COLO829 (cell line): Measurements from ENCODE around the gene DDX39A.
A peak's percentile ranks its signal among the peaks of the same experiment; 100 is the strongest.
"Not testable (repeated sequence)": the region's sequence is repeated elsewhere in the genome, so short reads cannot be mapped to it uniquely, and the experiment has no call there.

Source experiments
- DNase-seq: peaks from one replicate; pipeline ENCODE4 v3.0.0; 2012; ENCODE audit warnings: low spot score

Gene DDX39A

GRCh38 chr19:14419106-14419813 is at the start of gene DDX39A:
DDX39A (minus strand) TSS chr19:14419341; CDS start chr19:14413220, 6,121 bp downstream.
- peak; percentile 99 for DNase-seq

DNA sequence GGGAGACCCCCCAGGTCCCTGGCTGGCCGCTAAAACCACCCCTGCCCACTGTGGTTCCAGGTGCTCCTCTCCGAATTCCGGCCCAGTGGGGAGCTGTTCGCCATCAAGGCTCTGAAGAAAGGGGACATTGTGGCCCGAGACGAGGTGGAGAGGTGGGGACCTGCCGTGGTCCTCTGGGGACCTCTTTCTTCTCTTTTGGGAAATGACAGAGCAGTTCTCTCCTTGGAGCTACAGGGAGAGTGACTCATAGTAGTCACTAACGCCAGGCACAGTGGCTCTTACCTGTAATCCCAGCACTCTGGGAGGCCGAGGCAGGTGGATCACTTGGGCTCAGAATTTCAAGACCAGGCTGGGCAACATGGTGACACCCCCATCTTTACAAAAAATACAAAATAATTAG is 48.7 kb upstream of the DDX39A start:
- no peak for DNase-seq

- DNase-seq: no peak
Observed at GRCh38 chr19:14467391-14467790, 48.2 kb upstream of the DDX39A start.

DNA sequence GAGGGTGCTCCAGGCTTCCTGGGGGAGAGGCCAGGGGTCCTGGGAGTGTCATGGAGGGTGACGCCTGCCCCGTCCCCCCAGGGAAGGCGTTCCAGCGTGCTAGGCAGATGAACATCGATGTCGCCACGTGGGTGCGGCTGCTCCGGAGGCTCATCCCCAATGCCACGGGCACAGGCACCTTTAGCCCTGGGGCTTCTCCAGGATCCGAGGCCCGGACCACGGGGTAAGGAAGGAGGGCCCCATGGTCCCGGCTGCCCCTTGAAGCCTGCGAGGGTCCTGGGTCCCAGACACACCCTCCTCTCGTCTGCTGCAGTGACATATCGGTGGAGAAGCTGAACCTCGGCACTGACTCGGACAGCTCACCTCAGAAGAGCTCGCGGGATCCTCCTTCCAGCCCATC is 44.6 kb upstream of the DDX39A start:
- no peak for DNase-seq

GRCh38 chr19:14462401-14462800 is 43.3 kb upstream of the DDX39A start:
- DNase-seq: not testable (repeated sequence)

- no peak for DNase-seq
Observed at GRCh38 chr19:14460935-14461334, 41.8 kb upstream of the DDX39A start.

- no peak for DNase-seq
Observed at GRCh38 chr19:14459703-14460102, 40.6 kb upstream of the DDX39A start.

GRCh38 chr19:14452303-14452702 is 33.2 kb upstream of the DDX39A start:
- not testable (repeated sequence) for DNase-seq

DNA sequence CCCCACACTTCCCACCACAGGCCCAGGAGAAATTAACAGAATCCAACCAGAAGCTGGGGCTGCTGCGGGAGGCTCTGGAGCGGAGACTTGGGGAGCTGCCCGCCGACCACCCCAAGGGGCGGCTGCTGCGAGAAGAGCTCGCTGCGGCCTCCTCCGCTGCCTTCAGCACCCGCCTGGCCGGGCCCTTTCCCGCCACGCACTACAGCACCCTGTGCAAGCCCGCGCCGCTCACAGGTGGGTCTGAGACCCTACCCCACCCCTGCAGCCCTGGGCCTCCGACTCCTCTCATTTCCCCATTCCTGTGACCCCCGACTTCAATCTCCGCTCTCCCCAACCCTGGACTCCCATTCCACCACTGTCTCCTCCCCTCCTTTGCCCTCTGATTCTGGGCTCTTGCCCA is 31.7 kb upstream of the DDX39A start:
- no peak for DNase-seq

- peak; percentile 96 for DNase-seq
Observed at GRCh38 chr19:14450168-14450874, 31.2 kb upstream of the DDX39A start.

DNA sequence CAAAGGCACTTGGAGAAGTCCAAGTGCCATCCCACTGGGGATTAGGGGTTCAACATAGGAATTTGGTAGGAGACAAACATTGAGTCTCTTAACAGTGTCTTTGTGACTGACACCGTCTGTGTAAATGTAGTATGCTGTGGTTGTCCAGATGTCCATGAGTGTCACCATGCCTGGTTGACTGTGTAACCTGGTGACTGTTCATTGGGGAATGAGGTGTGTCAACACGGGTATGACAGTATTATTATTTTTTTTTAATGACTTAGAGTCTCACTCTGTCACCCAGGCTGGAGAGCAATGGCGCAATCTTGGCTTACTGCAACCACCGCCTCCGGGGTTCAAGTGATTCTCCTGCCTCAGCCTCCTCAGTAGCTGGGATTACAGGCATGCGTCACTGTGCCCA is 30.2 kb upstream of the DDX39A start:
- DNase-seq: no peak

DNA sequence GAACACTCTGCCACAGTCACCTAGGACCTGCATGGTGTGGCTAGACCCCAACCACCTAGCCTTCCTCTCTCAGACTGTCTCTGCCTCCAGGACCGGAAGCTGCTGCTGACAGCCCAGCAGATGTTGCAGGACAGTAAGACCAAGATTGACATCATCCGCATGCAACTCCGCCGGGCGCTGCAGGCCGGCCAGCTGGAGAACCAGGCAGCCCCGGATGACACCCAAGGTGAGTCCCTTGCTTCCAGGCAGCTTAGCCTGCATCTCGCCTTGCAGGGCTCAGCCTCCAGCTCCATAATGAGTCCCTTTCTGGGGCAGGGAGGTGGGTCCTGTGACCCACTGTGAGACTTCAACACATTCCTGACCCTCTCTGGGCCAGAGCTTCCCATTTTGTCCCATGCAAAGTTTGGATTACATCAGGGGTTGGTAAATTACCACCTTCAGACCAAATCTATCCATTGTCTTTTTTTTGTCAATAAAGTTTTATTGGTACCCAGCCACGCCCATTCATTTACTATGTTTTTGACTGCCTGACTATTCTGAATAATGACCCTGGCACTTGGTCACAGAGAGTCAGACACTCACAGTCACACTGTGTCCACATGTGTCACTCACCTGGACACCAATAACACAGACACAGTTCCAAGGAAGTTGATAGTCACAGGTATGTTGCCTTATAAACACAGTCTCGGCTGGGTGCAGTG is 27.3 kb upstream of the DDX39A start:
- DNase-seq: no peak

- no peak for DNase-seq
Observed at GRCh38 chr19:14443632-14444216, 24.6 kb upstream of the DDX39A start.

GRCh38 chr19:14442891-14443631 is 23.9 kb upstream of the DDX39A start:
- no peak for DNase-seq

DNA sequence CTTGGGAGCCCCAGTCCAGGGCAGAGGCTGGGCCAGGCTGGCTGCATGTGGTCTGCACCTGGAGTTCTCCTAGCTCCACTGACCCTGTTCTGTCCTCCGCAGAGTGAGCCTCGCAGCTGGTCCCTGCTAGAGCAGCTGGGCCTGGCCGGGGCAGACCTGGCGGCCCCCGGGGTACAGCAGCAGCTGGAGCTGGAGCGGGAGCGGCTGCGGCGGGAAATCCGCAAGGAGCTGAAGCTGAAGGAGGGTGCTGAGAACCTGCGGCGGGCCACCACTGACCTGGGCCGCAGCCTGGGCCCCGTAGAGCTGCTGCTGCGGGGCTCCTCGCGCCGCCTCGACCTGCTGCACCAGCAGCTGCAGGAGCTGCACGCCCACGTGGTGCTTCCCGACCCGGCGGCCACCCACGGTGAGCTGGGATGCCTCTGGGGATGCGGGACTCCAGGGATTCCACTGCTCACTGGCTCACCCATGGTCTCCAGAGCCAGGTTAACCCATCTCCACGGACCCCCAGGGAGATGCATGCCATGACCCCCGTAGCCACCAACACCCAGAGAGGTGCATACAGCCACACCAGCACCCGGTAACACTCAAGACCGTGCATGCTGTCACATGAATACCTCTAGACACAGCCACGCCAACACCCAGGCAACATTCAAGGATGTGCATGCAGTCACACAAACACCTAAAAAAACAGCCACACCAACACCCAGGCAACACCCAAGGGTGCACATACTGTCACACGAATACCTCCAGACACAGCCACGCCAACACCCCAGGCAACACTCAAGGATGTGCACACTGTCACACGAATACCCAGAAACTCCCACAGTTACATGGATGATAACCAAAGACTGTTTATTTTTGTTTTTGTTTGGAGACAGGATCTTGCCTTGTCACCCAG is 22.1 kb upstream of the DDX39A start:
- no peak for DNase-seq

GRCh38 chr19:14440049-14440448 is 20.9 kb upstream of the DDX39A start:
- no peak for DNase-seq

GRCh38 chr19:14439014-14439413 is 19.9 kb upstream of the DDX39A start:
- DNase-seq: no peak

DNA sequence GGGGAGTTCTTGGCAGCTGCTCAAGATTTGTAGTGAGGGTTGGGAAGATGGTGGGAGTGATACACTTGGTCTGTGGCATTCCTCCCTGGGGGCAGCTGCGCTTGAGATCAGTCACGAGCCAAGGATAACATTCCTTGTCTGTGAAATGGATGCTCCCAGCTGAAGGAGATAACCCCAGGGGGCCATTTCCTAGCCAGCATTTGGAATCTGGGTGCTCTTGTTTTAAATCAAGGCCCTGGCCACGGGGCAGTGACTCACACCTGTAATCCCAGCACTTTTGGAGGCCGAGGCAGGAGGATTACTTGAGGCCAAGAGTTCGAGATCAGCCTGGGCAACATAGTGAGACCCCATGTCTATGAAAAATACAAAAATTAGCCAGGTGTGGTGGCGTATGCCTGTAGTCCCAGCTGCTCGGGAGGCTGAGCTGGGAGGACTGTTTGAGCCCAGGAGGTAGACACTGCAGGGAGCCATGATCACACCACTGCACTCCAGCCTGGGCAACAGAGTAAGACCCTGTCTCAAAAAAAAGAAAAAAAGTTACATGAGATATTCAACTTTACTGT is 18.5 kb upstream of the DDX39A start:
- no peak for DNase-seq

GRCh38 chr19:14435320-14436050 is 16.3 kb upstream of the DDX39A start:
- no peak for DNase-seq
